ENCODE data around the gene KLHDC8B. TPM values are rescaled to one million over a fixed set of nuclear protein-coding genes. Genes with fewer than 3 reads are reported as not detected.

The KLHDC8B gene
- total RNA-seq, 1 experiment from 2014 or later = 21.5 TPM

DNA sequence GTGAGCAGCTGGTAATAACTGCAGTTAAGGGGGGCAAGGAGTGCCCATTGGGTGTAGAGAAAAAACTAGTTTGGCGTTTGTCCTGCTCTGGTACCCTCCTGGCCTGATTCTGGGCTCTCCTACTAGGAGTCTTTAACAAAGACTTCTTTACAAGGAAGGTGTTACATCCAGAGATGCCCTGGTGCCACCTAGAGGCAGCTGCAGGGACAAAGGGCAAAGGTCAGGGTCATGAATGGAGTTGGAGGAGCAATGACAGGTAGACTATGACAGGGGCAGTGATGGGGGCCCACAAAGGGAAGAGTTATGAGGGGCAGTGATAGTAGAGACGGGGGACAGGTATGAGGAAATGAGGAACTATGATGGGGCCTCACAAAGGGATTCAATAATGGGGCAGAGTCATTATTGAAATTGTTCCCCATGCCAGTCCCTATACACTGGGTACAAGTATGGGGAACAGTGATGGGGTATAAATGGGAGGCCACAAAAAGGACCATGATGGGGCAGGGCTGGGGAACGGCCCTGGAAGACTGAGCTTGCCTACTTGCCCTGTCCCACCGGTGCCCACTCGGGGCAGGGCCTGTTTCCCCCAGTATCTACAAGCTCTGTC is 13.2 kb upstream of the KLHDC8B start (continued):
- no peak for TF ChIP-seq STAT6 (CRISPR knock-in tag; conservative IDR thresholded peaks at IDR 0.05; ENCODE audit: low read depth)
- TF ChIP-seq E2F4 (CRISPR knock-in tag; IDR thresholded peaks at IDR 0.05; ENCODE audit: borderline replicate concordance, low read depth) = no peak
- TF ChIP-seq ZNF396 (CRISPR knock-in tag; IDR thresholded peaks at IDR 0.05; ENCODE audit: borderline replicate concordance) = no peak

- CTCF ChIA-PET = interaction anchor here (1.4 to 4.5 kb wide), 6 partner anchors 12 to 290 kb away, joined by 3 to 23 read pairs (median 6); partner anchors contain the start of genes KLHDC8B, LAMB2, NDUFAF3 and USP19
- no peak overlapping the region for H3K4me3 Mint-ChIP-seq
- POLR2A ChIA-PET = interaction anchor here (0.6 to 1.0 kb wide), 2 partner anchors 39 to 86 kb away, joined by 3 read pairs; no protein-coding TSS in a partner anchor
- no peaks in the 10 kb centered on the region for H3K4me1 Mint-ChIP-seq
- no peak for DNase-seq (ENCODE audit: low spot score)
- no peaks in the 10 kb centered on the region for H3K9me3 Mint-ChIP-seq
- H3K27me3 Mint-ChIP-seq (ENCODE audit: low read depth) = peaks cover 11% of the 10 kb centered on the region
- ATAC-seq = no peak
- TF ChIP-seq, protein P1, sequence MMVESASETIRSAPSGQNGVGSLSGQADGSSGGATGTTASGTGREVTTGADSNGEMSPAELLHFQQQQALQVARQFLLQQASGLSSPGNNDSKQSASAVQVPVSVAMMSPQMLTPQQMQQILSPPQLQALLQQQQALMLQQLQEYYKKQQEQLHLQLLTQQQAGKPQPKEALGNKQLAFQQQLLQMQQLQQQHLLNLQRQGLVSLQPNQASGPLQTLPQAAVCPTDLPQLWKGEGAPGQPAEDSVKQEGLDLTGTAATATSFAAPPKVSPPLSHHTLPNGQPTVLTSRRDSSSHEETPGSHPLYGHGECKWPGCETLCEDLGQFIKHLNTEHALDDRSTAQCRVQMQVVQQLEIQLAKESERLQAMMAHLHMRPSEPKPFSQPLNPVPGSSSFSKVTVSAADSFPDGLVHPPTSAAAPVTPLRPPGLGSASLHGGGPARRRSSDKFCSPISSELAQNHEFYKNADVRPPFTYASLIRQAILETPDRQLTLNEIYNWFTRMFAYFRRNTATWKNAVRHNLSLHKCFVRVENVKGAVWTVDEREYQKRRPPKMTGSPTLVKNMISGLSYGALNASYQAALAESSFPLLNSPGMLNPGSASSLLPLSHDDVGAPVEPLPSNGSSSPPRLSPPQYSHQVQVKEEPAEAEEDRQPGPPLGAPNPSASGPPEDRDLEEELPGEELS (CRISPR knock-in tag; IDR thresholded peaks at IDR 0.05) = no peak
- TF ChIP-seq ATF6 (CRISPR knock-in tag; IDR thresholded peaks at IDR 0.05) = no peak
- TF ChIP-seq, protein P2, sequence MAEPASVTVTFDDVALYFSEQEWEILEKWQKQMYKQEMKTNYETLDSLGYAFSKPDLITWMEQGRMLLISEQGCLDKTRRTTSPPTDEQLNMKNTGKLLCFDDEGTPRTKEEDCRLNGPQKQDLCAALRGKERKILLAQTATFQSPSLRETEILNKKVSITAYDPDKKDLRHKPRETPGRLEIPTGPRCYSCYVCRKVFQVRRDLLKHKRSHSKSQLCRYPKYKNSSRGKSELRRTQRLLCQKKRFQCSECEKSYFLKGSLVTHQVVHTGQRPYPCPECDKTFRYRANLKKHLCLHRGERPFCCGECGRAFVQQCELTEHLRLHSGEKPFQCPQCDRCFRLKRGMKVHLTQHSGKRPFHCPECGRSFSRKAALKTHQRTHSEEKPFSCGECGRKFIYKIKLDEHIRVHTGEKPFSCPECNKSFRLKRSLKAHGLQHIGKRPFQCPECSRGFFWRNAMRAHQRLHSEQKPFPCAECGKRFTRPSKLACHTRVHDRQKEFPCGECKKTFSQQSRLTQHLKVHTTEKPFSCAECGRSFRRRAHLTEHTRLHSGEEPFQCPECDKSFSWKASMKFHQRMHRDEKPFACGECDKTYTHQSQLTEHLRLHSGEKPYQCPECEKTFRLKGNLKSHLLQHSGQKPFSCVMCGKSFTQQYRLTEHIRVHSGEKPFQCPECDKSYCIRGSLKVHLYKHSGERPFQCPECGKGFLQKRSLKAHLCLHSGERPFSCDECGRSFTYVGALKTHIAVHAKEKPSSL (CRISPR knock-in tag; conservative IDR thresholded peaks at IDR 0.05) = no peak
- TF ChIP-seq, protein P3, sequence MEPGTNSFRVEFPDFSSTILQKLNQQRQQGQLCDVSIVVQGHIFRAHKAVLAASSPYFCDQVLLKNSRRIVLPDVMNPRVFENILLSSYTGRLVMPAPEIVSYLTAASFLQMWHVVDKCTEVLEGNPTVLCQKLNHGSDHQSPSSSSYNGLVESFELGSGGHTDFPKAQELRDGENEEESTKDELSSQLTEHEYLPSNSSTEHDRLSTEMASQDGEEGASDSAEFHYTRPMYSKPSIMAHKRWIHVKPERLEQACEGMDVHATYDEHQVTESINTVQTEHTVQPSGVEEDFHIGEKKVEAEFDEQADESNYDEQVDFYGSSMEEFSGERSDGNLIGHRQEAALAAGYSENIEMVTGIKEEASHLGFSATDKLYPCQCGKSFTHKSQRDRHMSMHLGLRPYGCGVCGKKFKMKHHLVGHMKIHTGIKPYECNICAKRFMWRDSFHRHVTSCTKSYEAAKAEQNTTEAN (CRISPR knock-in tag; IDR thresholded peaks at IDR 0.05) = no peak
- no peak overlapping the region; the same call in 1 of the 2 replicates for H3K27ac Mint-ChIP-seq
- H3K36me3 Mint-ChIP-seq = peaks cover 8% of the 10 kb centered on the region
Measured at GRCh38 chr3:49158792-49159191, 12.6 kb upstream of the KLHDC8B start.

DNA sequence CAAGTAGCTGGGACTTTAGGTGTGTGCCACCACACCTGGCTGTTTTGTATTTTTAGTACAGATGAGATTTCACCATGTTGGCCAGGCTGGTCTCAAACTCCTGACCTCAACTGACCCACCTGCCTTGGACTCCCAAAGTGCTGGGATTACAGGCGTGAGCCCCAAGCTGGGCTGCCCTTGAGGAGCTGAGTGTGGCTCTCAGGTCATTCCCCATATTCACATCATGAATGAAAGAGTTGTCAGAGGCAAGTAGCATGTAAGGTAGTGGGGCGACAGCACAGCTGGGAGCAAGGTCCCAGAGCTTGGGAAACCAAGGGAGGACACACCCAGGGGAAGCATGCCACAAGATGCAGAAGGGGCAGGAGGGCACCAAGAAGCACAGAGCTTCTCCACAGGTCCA is 10.2 kb upstream of the KLHDC8B start:
- POLR2A ChIA-PET = no interaction called here
- H3K36me3 Mint-ChIP-seq = peaks cover 11% of the 10 kb centered on the region

More for the DNA sequence above, 10.2 kb upstream of the KLHDC8B start:
- Mint-ChIP-seq H3K27me3 (ENCODE audit: low read depth) (no peaks in the 10 kb centered on the region), H3K9me3 (no peaks in the 10 kb centered on the region), H3K27ac (no peak overlapping the region), H3K4me3 (no peak overlapping the region), H3K4me1 (peaks cover 12% of the 10 kb centered on the region)
- no peak for DNase-seq (ENCODE audit: low spot score)
- no peak for ATAC-seq
- TF ChIP-seq JAZF1 (CRISPR knock-in tag; IDR thresholded peaks at IDR 0.05) = no peak
- TF ChIP-seq, protein P4, sequence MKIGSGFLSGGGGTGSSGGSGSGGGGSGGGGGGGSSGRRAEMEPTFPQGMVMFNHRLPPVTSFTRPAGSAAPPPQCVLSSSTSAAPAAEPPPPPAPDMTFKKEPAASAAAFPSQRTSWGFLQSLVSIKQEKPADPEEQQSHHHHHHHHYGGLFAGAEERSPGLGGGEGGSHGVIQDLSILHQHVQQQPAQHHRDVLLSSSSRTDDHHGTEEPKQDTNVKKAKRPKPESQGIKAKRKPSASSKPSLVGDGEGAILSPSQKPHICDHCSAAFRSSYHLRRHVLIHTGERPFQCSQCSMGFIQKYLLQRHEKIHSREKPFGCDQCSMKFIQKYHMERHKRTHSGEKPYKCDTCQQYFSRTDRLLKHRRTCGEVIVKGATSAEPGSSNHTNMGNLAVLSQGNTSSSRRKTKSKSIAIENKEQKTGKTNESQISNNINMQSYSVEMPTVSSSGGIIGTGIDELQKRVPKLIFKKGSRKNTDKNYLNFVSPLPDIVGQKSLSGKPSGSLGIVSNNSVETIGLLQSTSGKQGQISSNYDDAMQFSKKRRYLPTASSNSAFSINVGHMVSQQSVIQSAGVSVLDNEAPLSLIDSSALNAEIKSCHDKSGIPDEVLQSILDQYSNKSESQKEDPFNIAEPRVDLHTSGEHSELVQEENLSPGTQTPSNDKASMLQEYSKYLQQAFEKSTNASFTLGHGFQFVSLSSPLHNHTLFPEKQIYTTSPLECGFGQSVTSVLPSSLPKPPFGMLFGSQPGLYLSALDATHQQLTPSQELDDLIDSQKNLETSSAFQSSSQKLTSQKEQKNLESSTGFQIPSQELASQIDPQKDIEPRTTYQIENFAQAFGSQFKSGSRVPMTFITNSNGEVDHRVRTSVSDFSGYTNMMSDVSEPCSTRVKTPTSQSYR (CRISPR knock-in tag; IDR thresholded peaks at IDR 0.05) = no peak
- CTCF ChIA-PET = interaction anchor here (1.7 kb wide), 1 partner anchor 10 kb away, joined by 6 read pairs; the partner anchor contains the start of gene KLHDC8B
